ENCODE measurements around the gene FOXR1. TPM values are rescaled to one million over a fixed set of nuclear protein-coding genes. Genes with fewer than 3 reads are reported as not detected.

Gene FOXR1
- total RNA-seq, 4 donors from 2014 or later = not detected

GRCh38 chr11:118935376-118935775 lies 36.2 kb upstream of the FOXR1 start:
- TF ChIP-seq, protein P1, sequence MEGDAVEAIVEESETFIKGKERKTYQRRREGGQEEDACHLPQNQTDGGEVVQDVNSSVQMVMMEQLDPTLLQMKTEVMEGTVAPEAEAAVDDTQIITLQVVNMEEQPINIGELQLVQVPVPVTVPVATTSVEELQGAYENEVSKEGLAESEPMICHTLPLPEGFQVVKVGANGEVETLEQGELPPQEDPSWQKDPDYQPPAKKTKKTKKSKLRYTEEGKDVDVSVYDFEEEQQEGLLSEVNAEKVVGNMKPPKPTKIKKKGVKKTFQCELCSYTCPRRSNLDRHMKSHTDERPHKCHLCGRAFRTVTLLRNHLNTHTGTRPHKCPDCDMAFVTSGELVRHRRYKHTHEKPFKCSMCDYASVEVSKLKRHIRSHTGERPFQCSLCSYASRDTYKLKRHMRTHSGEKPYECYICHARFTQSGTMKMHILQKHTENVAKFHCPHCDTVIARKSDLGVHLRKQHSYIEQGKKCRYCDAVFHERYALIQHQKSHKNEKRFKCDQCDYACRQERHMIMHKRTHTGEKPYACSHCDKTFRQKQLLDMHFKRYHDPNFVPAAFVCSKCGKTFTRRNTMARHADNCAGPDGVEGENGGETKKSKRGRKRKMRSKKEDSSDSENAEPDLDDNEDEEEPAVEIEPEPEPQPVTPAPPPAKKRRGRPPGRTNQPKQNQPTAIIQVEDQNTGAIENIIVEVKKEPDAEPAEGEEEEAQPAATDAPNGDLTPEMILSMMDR (IDR thresholded peaks at IDR 0.05; ENCODE audit: low read depth) = no peak

- TF ChIP-seq, protein P1 (IDR thresholded peaks at IDR 0.05; ENCODE audit: low read depth) = no peak
These were observed 32.8 kb upstream of the FOXR1 start for GRCh38 chr11:118938491-118939403.

- TF ChIP-seq, protein P1 (IDR thresholded peaks at IDR 0.05; ENCODE audit: low read depth) = no peak
These were observed 32.1 kb upstream of the FOXR1 start for GRCh38 chr11:118939404-118939915.

- TF ChIP-seq, protein P1 (IDR thresholded peaks at IDR 0.05; ENCODE audit: low read depth) = no peak
These were observed 31.5 kb upstream of the FOXR1 start for GRCh38 chr11:118939953-118940598.

GRCh38 chr11:118947091-118947490 lies 24.5 kb upstream of the FOXR1 start:
- TF ChIP-seq, protein P1 (IDR thresholded peaks at IDR 0.05; ENCODE audit: low read depth) = no peak

DNA sequence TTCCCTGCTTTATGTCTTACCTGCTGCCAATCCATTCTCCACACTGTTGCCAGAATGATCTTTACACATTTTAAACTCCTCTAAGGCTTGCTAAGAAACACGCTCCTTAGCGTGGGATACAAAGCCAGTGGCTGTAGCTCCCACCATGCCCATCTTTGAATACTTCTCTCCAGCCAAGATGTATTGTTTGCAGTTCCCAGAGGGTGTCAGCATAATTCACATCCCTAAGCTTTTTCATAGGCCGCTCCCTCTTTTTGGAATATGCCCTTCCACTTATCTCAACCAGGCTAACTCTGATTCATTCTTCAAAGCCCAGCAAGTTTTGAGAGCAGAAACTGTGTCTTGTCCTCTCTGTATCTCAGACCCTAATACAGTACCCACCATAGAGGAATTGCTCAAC lies 23.6 kb upstream of the FOXR1 start:
- TF ChIP-seq, protein P1 (IDR thresholded peaks at IDR 0.05; ENCODE audit: low read depth) = no peak

DNA sequence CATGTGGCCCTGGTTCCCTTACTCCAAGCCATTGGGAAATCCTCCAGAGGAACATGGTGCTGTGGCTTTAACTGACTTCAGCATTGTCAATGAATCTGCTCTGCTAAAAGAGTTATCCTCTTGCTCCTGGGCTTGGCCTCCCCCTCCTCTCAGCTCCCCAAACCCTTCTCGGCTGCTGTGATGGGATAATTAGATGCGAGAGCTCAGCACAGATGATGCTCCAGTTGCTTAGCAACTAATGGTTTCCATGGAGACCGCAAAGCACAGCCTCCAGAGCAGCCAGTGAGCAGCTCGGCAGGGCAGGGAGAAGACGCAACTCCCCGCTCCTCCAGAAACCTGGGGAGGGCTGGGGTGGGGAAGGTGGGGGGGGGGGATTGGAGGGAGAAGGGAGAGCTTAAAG lies 18.3 kb upstream of the FOXR1 start:
- TF ChIP-seq, protein P1 (IDR thresholded peaks at IDR 0.05; ENCODE audit: low read depth) = no peak
